LNCAP (cell line): ENCODE data around the gene SMTN.

Experiments
- TF ChIP-seq, protein P1 (sequence below): fragments of 450-650 bp; IDR thresholded peaks from 2 replicates; pipeline ENCODE4 v1.5.1; 2017; ENCODE audit warnings: mild to moderate bottlenecking

The SMTN gene

DNA sequence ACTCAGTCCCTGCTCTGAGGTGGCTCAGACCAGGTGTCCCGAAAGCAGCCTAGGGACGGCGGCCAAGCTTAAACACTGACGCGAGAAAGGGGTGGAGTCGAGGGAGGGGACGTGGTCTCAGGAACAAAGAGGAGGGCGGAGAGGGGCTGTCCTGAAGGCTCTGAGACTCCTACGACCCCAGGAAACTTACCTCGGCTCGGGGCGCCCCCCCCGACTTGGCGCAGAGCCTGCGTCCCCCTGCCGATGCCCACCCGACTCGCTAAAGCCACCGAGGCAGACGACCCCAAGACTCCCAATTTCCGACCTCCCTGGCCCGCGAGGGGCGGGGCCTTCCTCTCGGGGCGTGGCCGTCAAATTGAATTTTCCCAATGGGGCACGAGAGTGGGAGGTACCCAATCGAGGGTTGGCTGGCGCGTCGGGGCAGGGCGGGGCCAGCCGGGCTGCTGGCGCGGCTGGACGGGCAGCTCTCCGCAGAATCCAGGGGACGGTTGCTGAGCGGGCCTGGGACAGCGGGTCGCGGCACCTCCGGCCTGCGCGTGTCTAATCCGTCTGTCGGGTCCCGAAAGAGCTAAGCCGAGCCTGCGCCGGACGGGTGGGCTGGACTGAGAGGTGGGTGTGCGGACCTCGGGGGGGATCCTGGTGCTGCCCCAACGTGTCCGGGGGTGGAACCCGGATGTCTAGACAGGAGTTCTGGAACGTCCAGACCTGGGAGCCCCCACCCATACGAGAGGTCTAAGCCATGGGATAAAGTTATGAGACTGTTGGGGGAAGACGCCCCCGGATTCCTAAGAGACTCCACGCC lies at the start of gene SMTN:
Gene SMTN (plus strand): TSS at position 471 of the 802 bp plus-strand sequence. CDS start 1,941 bp downstream, outside the sequence.
- TF ChIP-seq, protein P1, sequence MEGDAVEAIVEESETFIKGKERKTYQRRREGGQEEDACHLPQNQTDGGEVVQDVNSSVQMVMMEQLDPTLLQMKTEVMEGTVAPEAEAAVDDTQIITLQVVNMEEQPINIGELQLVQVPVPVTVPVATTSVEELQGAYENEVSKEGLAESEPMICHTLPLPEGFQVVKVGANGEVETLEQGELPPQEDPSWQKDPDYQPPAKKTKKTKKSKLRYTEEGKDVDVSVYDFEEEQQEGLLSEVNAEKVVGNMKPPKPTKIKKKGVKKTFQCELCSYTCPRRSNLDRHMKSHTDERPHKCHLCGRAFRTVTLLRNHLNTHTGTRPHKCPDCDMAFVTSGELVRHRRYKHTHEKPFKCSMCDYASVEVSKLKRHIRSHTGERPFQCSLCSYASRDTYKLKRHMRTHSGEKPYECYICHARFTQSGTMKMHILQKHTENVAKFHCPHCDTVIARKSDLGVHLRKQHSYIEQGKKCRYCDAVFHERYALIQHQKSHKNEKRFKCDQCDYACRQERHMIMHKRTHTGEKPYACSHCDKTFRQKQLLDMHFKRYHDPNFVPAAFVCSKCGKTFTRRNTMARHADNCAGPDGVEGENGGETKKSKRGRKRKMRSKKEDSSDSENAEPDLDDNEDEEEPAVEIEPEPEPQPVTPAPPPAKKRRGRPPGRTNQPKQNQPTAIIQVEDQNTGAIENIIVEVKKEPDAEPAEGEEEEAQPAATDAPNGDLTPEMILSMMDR = no peak

DNA sequence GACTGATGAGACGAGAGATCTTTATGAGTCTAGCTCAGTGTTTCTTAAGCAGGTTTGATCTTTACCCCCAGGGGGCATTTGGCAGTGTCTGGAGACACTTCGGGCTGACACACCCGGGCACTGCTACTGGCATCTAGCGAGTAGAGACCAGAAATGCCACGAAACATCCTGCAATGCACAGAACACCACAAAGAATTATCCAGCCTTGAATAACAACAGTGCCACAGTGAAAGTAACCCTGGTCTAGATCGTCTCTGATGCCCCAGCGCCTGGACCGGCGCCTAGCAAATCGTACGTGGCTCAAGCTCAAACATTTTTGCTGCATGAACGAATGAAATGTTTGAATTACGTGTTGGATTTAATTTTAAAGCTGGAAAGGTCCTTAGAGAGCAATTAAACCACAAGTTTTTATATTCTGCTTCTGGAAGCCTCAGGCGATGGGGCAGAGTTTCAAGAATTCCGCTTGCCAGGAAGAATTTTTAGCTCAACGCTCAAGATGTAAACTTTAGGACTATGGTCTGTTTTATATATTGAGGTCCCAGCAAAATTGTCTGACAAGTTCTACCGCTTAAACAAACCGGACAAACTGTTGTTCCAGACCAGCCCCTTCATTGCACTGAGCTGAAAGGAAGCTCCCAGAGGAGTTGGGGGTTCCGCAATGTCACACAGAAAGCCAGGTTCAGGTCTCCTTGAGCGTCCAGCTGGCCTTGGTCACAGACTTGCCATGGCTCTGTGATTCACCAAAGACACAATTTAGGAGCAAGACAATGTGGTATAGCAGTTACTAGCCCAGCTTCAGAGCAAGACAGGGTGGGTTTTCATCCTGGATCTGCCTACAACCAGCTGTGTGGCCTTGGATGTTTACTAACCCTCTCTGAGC lies 44.2 kb upstream of the SMTN start:
- TF ChIP-seq, protein P1 = peak; percentile 22; the same call in 1 of the 2 replicates

DNA sequence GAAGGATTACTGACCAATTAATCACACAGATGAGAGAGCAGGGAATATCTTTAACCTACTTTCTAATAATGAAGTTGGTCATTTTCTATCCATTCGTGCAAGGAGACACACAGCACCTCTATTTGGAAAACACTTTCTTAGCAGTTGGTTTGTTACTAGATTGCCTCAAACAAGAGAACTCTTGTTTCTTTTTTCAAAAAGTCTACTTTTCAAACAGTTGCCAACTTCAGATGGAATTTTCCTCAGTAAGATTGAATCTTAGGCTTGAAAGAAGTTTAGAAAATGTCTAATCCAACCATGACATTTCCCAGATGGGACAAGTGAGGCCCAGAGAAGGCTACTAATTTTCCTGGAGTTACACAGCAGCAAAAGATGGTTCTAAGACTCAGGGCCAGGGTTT lies 42.4 kb upstream of the SMTN start:
- TF ChIP-seq, protein P1 = no peak

DNA sequence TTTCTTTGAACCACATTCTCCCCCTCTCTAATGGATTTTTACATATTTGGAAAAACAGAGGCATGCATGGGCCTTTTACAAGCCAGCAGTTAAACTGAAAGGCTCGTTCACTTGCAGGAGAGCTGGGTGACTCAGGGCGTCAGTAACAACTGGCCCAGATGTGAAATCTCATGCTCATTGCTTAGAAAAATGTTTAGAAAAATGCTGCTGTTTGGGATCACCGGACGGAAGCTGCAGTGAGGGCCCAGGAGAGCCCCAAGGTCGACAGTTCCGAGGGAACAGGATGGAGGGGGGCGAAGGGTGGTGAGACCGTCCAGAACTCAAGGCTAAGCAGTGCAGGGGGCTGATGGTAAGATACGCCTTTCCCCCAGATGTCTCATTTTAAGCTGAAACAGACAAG lies 41.7 kb upstream of the SMTN start:
- TF ChIP-seq, protein P1 = no peak

DNA sequence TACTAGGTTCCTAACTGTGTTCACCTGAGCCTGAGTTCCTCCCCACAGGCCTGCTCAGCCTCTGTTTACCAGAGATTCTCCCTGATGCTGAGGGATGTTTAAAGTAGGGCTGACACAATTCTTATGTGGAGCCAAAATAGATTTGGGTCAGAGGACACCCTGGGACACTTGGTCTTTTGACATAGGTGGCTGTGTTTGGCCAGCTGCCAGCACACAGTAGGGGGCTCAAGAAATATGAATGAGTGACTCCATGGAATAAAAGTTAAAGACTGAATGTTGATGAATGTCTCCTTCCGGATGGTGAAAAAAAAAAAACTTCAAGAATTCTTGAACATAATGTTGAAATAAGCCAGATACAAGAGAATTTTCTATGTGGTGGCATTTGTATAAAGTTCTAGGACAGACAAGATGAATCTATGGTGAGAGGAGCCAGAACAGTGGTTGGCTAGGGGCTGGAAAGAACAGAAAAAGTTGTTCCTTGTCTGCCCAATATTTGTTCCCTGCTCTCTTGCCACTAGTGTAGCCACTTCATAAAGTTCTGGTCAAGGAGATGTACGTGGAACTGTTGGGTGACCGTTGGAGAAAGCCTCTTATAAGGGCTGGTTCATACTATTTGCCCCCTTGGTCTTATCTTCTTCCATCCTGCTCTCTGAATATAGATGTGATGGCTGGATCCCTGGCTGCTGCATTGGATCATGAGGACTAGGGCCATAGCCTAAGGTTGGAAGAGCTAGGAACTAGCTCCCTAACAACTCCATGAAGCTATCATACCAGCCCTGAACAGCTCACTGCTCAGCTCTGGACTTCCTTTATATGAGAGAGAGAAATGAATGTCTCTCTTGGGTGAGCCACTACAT lies 40.3 kb upstream of the SMTN start:
- TF ChIP-seq, protein P1 = no peak

DNA sequence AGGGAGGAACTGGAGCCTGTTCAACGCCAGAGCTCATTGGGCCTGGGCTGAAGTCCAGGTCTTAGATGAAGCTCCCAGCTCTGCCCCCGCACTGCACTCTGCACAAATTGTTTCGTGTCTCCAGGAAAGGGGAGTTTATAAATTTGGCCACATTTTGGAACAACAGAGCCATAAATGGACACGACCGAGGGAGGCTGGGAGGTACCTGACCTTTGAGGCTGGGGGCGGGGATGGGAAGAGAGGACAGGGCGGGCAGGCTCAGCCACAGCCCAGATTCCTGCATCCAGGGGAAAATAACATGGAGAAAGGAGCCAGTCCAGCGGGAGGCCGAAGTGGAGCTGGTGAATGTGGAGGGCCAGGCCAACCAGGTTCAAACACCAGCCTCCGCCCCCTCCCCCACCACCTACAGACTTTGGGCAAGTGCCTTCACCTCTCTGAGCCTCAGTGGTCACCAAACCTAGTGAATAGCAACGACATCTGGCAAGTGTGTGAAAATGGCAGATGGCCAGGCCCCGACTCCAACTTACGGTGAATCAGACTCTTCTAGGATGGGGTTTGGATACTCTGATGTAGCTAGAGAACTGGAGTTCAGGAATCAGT lies 36.8 kb upstream of the SMTN start:
- TF ChIP-seq, protein P1 = no peak
